ENCODE measurements around the gene TRIM71. TPM values are rescaled to one million over a fixed set of nuclear protein-coding genes. Genes with fewer than 3 reads are reported as not detected.

TRIM71 gene
- polyA plus RNA-seq, 1 donor (not counting 4 experiments of a cell fraction or from before 2014, with no cell fraction given), result not detected

DNA sequence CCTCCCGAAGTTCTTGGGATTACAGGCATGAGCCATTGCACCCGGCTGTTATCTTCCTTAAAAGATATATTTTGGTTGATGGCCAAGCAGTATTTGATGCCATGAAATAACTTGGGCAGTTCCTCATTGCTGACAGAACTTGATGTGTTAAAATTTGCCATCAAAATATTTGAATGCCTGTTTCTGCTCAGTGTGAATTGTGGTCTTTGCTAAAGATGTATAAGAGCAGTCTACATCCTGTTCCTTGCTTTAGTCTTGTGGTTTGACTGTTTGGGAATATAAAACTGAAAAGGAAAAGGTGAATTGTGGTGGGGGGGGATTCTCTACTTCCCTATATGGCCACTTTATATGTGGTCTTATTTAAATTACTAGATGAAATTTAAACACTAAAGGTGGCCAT lies 14.0 kb downstream of the TRIM71 start:
- H3K4me3 ChIP-seq (ENCODE audit: control insufficient read depth in 2 of 3, extremely low read depth in 1 of 3, insufficient read depth in 2 of 3, low read depth in 1 of 3, low read length in 3 of 3), result no peak overlapping the region
- H3K4me1 ChIP-seq (ENCODE audit: control insufficient read depth, extremely low read depth, insufficient read depth, low read length), result no peaks in the 10 kb centered on the region
- H2AFZ ChIP-seq (ENCODE audit: control insufficient read depth, low read length), result no peak overlapping the region
- no peaks in the 10 kb centered on the region for H3K79me2 ChIP-seq (ENCODE audit: control insufficient read depth, insufficient read depth, low read length)
- no peaks in the 10 kb centered on the region for H3K36me3 ChIP-seq (ENCODE audit: control insufficient read depth in 2 of 2, extremely low read depth in 1 of 2, insufficient read depth in 2 of 2, low read length in 2 of 2)
- no peaks in the 10 kb centered on the region for H3K9me1 ChIP-seq (ENCODE audit: control insufficient read depth, extremely low read depth, insufficient read depth, low read length)
- no peak overlapping the region for H3K9ac ChIP-seq (ENCODE audit: control insufficient read depth, extremely low read depth, insufficient read depth, low read length)
- no peak overlapping the region for H3K27ac ChIP-seq (ENCODE audit: control insufficient read depth, insufficient read depth, low read length)
- H4K20me1 ChIP-seq (ENCODE audit: control insufficient read depth, extremely low read depth, insufficient read depth, low read length), result no peaks in the 10 kb centered on the region
- DNase-seq (ENCODE audit: low read depth, low spot score) (no peak), FAIRE-seq (no peak)
- H3K4me2 ChIP-seq (ENCODE audit: control insufficient read depth, extremely low read depth, insufficient read depth, low read depth, low read length), result no peak overlapping the region
- TF ChIP-seq EZH2 (IDR thresholded peaks at IDR 0.05; ENCODE audit: low read length), result no peak
- TF ChIP-seq, protein P1, sequence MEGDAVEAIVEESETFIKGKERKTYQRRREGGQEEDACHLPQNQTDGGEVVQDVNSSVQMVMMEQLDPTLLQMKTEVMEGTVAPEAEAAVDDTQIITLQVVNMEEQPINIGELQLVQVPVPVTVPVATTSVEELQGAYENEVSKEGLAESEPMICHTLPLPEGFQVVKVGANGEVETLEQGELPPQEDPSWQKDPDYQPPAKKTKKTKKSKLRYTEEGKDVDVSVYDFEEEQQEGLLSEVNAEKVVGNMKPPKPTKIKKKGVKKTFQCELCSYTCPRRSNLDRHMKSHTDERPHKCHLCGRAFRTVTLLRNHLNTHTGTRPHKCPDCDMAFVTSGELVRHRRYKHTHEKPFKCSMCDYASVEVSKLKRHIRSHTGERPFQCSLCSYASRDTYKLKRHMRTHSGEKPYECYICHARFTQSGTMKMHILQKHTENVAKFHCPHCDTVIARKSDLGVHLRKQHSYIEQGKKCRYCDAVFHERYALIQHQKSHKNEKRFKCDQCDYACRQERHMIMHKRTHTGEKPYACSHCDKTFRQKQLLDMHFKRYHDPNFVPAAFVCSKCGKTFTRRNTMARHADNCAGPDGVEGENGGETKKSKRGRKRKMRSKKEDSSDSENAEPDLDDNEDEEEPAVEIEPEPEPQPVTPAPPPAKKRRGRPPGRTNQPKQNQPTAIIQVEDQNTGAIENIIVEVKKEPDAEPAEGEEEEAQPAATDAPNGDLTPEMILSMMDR (optimal IDR thresholded peaks at IDR 0.05 in 1 of 3, IDR thresholded peaks at IDR 0.05 in 1 of 3, conservative IDR thresholded peaks at IDR 0.05 in 1 of 3; ENCODE audit: extremely low read depth in 1 of 3, insufficient read depth in 2 of 3, low read length in 3 of 3), result no peak
- dilution Hi-C loops (cut with MboI; ENCODE audit: extremely low pct_ligation_motif_present, low sequenced_read_pairs), result no loop called here
- no peaks in the 10 kb centered on the region for H3K9me3 ChIP-seq (ENCODE audit: control insufficient read depth, low read depth, low read length)
- H3K27me3 ChIP-seq (ENCODE audit: control insufficient read depth, extremely low read depth, insufficient read depth, low read length), result peaks cover 3% of the 10 kb centered on the region

DNA sequence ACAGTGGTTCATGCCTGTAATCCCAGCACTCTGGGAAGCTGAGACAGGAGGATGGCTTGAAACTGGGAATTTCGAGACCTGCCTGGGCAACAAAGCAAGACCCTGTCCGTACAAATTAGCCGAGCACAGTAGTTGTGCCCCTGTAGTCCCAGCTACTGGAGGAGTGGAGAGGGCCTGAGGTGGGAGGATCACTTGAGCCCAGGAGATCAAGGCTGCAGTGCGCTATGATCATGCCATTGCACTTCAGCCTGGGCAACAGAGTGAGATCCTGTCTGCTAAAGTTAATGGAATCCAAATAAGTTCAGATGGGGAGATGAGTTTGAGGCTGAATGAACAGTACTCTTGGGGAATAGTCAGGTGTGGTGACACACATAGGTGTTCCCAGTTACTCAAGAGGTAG lies 14.4 kb downstream of the TRIM71 start:
- Histone ChIP-seq H3K4me3 (ENCODE audit: control insufficient read depth in 2 of 3, extremely low read depth in 1 of 3, insufficient read depth in 2 of 3, low read depth in 1 of 3, low read length in 3 of 3) (no peak overlapping the region), H3K27me3 (ENCODE audit: control insufficient read depth, extremely low read depth, insufficient read depth, low read length) (peaks cover 3% of the 10 kb centered on the region), H3K9me3 (ENCODE audit: control insufficient read depth, low read depth, low read length) (no peaks in the 10 kb centered on the region), H3K4me2 (ENCODE audit: control insufficient read depth, extremely low read depth, insufficient read depth, low read depth, low read length) (no peak overlapping the region), H3K9ac (ENCODE audit: control insufficient read depth, extremely low read depth, insufficient read depth, low read length) (no peak overlapping the region), H3K4me1 (ENCODE audit: control insufficient read depth, extremely low read depth, insufficient read depth, low read length) (no peaks in the 10 kb centered on the region), H4K20me1 (ENCODE audit: control insufficient read depth, extremely low read depth, insufficient read depth, low read length) (no peaks in the 10 kb centered on the region), H3K79me2 (ENCODE audit: control insufficient read depth, insufficient read depth, low read length) (no peaks in the 10 kb centered on the region), H3K27ac (ENCODE audit: control insufficient read depth, insufficient read depth, low read length) (no peak overlapping the region), H3K9me1 (ENCODE audit: control insufficient read depth, extremely low read depth, insufficient read depth, low read length) (no peaks in the 10 kb centered on the region), H3K36me3 (ENCODE audit: control insufficient read depth in 2 of 2, extremely low read depth in 1 of 2, insufficient read depth in 2 of 2, low read length in 2 of 2) (no peaks in the 10 kb centered on the region), H2AFZ (ENCODE audit: control insufficient read depth, low read length) (no peak overlapping the region)
- dilution Hi-C loops (cut with MboI; ENCODE audit: extremely low pct_ligation_motif_present, low sequenced_read_pairs), result no loop called here
- DNase-seq (ENCODE audit: low read depth, low spot score), result no peak
- no peak for TF ChIP-seq EZH2 (IDR thresholded peaks at IDR 0.05; ENCODE audit: low read length)
- TF ChIP-seq, protein P1 (optimal IDR thresholded peaks at IDR 0.05 in 1 of 3, IDR thresholded peaks at IDR 0.05 in 1 of 3, conservative IDR thresholded peaks at IDR 0.05 in 1 of 3; ENCODE audit: extremely low read depth in 1 of 3, insufficient read depth in 2 of 3, low read length in 3 of 3), result no peak
- no peak for FAIRE-seq

Data from keratinocyte (primary cell).